Measurements from ENCODE around the gene RNF212B. TPM values are rescaled to one million over a fixed set of nuclear protein-coding genes. Genes with fewer than 3 reads are reported as not detected.

Gene RNF212B
- total and polyA plus RNA-seq, 2 of the 13 experiments (the other 11 are each of a cell fraction or from before 2014, with no cell fraction given), result 0.05 TPM; not detected in 1

DNA sequence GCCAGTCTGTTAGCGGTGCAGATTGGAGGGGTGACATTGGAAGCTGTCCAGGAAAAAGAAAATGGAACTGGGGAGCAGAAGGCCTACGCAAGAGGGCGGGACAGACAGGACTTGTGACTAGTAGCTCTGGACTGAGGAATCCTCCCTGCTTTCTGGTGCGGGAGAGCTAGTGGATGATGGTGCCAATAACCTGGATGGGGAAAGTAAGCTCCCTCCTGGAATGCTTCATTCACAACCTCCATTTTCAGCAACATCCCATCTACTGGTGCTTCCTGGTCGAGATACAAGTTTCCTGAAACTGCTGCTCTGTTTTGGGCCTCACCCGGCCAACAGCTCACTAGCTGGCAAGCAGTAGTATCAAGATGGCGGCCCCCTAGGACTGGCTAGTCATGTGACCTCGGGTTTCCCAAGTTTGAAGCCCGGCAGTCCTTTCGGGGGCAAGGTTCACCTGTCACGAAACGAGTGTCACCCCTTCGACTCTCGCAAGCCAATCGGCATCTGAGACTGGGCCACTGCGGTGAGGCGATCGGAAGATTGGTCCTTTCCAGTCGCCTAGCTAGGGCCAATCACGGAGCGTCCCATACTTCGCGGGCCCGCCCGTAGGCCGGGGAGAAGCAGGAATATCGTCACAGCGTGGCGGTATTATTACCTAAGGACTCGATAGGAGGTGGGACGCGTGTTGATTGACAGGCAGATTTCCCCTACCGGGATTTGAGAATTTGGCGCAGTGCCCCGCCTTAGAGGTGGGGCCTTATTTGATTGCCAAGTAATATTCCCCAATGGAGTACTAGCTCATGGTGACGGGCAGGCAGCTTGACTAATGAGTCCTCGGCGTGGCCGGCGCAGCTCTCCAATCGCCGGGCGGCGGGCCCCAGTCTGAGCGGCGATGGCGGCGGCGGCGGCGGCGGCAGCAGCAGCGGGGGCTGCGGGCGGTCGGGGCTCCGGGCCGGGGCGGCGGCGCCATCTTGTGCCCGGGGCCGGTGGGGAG lies 83.1 kb downstream of the RNF212B start, which contains the start of gene PABPN1 (continued):
- TF ChIP-seq RXRB (CRISPR knock-in tag; IDR thresholded peaks at IDR 0.05; ENCODE audit: borderline replicate concordance) (peak; percentile 93), ZFAT (CRISPR knock-in tag; conservative IDR thresholded peaks at IDR 0.05) (peak; percentile 79; the same call in 1 of the 2 replicates), CHD4 (IDR thresholded peaks at IDR 0.05; ENCODE audit: borderline replicate concordance, low read length) (peak; percentile 94; the same call in 1 of the 2 replicates), SMYD3 (CRISPR knock-in tag; IDR thresholded peaks at IDR 0.05) (peak; percentile 99), ZNF205 (CRISPR knock-in tag; IDR thresholded peaks at IDR 0.05) (peak; percentile 77), ZNF224 (CRISPR knock-in tag; IDR thresholded peaks at IDR 0.05) (peak; percentile 62), ZNF136 (CRISPR knock-in tag; IDR thresholded peaks at IDR 0.05; ENCODE audit: low read depth) (peak; percentile 100), PHF21A (CRISPR knock-in tag; IDR thresholded peaks at IDR 0.05) (no peak), CAMTA2 (CRISPR knock-in tag; IDR thresholded peaks at IDR 0.05; ENCODE audit: borderline replicate concordance) (peak; percentile 24; the same call in 1 of the 2 replicates), FOXK2 (IDR thresholded peaks at IDR 0.05) (0 out of 2 replicates have a peak, but pooled peaks have one; percentile 61), MTF1 (CRISPR knock-in tag; IDR thresholded peaks at IDR 0.05) (peak; percentile 67; the same call in 1 of the 2 replicates), NR2F2 (IDR thresholded peaks at IDR 0.05; ENCODE audit: borderline replicate concordance, low read depth) (no peak), MIXL1 (CRISPR knock-in tag; IDR thresholded peaks at IDR 0.05) (peak; percentile 94), CBFB (CRISPR knock-in tag; IDR thresholded peaks at IDR 0.05) (peak; percentile 97), NFRKB (IDR thresholded peaks at IDR 0.05) (peak; percentile 97), NFATC3 (CRISPR knock-in tag; IDR thresholded peaks at IDR 0.05) (peak; percentile 88; the same call in 1 of the 2 replicates), WIZ (CRISPR knock-in tag; IDR thresholded peaks at IDR 0.05) (peak; percentile 99)
- TF ChIP-seq, protein P1, sequence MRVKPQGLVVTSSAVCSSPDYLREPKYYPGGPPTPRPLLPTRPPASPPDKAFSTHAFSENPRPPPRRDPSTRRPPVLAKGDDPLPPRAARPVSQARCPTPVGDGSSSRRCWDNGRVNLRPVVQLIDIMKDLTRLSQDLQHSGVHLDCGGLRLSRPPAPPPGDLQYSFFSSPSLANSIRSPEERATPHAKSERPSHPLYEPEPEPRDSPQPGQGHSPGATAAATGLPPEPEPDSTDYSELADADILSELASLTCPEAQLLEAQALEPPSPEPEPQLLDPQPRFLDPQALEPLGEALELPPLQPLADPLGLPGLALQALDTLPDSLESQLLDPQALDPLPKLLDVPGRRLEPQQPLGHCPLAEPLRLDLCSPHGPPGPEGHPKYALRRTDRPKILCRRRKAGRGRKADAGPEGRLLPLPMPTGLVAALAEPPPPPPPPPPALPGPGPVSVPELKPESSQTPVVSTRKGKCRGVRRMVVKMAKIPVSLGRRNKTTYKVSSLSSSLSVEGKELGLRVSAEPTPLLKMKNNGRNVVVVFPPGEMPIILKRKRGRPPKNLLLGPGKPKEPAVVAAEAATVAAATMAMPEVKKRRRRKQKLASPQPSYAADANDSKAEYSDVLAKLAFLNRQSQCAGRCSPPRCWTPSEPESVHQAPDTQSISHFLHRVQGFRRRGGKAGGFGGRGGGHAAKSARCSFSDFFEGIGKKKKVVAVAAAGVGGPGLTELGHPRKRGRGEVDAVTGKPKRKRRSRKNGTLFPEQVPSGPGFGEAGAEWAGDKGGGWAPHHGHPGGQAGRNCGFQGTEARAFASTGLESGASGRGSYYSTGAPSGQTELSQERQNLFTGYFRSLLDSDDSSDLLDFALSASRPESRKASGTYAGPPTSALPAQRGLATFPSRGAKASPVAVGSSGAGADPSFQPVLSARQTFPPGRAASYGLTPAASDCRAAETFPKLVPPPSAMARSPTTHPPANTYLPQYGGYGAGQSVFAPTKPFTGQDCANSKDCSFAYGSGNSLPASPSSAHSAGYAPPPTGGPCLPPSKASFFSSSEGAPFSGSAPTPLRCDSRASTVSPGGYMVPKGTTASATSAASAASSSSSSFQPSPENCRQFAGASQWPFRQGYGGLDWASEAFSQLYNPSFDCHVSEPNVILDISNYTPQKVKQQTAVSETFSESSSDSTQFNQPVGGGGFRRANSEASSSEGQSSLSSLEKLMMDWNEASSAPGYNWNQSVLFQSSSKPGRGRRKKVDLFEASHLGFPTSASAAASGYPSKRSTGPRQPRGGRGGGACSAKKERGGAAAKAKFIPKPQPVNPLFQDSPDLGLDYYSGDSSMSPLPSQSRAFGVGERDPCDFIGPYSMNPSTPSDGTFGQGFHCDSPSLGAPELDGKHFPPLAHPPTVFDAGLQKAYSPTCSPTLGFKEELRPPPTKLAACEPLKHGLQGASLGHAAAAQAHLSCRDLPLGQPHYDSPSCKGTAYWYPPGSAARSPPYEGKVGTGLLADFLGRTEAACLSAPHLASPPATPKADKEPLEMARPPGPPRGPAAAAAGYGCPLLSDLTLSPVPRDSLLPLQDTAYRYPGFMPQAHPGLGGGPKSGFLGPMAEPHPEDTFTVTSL (CRISPR knock-in tag; IDR thresholded peaks at IDR 0.05; ENCODE audit: borderline replicate concordance), result peak; percentile 65; the same call in 1 of the 2 replicates
- TF ChIP-seq, protein P2, sequence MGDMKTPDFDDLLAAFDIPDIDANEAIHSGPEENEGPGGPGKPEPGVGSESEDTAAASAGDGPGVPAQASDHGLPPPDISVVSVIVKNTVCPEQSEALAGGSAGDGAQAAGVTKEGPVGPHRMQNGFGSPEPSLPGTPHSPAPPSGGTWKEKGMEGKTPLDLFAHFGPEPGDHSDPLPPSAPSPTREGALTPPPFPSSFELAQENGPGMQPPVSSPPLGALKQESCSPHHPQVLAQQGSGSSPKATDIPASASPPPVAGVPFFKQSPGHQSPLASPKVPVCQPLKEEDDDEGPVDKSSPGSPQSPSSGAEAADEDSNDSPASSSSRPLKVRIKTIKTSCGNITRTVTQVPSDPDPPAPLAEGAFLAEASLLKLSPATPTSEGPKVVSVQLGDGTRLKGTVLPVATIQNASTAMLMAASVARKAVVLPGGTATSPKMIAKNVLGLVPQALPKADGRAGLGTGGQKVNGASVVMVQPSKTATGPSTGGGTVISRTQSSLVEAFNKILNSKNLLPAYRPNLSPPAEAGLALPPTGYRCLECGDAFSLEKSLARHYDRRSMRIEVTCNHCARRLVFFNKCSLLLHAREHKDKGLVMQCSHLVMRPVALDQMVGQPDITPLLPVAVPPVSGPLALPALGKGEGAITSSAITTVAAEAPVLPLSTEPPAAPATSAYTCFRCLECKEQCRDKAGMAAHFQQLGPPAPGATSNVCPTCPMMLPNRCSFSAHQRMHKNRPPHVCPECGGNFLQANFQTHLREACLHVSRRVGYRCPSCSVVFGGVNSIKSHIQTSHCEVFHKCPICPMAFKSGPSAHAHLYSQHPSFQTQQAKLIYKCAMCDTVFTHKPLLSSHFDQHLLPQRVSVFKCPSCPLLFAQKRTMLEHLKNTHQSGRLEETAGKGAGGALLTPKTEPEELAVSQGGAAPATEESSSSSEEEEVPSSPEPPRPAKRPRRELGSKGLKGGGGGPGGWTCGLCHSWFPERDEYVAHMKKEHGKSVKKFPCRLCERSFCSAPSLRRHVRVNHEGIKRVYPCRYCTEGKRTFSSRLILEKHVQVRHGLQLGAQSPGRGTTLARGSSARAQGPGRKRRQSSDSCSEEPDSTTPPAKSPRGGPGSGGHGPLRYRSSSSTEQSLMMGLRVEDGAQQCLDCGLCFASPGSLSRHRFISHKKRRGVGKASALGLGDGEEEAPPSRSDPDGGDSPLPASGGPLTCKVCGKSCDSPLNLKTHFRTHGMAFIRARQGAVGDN (CRISPR knock-in tag; IDR thresholded peaks at IDR 0.05), result peak; percentile 99

Measured in HepG2 (cell line).